Stimulated activated CD4-positive, alpha-beta T cell treated with anti-CD3 and anti-CD28 coated beads, Interleukin-12 subunit alpha, Interleukin-12 subunit beta, amount 100 ng/mL, for 24 hours (primary cell): ENCODE measurements around the gene AIFM3.
"Not testable (repeated sequence)": the region's sequence is repeated elsewhere in the genome, so short reads cannot be mapped to it uniquely, and the experiment has no call there.

ENCODE experiments used
- DNase-seq, 2 experiments: peaks; one replicate each; pipeline ENCODE4 v3.0.0-alpha.2; 2020; ENCODE audit warnings: low read depth in 2 of 2

AIFM3 gene

GRCh38 chr22:20957683-20958431, 9.2 kb upstream of the AIFM3 start:
- DNase-seq, result no peak

DNA sequence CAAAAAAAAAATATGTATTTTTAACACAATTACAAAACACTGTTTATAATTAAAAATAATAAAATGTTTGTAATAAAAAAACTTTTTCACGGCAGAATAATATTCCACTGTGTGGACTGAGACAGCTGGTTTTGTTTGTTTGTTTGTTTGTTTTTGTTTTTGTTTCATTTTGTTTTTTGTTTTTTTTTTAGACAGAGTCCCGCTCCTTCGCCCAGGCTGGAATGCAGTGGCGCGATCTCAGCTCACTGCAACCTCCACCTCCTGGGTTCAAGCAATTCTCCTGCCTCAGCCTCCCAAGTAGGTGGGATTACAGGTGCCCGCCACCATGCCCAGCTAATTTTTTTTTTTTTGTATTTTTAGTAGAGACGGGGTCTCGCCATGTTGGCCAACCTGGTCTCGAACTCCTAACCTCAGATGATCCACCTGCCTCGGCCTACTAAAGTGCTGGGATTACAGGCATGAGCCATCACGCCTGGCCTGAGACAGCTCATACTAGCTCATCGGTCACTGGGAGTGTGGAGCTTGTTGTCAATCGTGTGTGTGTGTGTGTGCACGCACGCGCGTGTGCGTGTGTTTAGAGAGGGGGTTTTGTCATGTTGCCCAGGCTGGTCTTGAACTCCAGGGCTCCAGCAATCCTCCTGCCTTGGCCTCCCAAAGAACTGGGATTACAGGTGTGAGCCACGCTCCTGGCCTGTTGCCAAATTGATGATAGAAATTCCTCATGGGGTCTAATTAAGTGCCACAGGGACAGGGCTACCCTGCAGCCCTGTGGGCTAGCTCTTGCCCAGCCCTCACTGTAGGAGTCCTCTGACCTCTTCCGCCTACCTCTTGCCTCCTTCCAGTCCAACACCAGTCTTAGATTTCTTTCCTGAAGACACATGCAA, 7.2 kb upstream of the AIFM3 start:
- no peak for DNase-seq

DNA sequence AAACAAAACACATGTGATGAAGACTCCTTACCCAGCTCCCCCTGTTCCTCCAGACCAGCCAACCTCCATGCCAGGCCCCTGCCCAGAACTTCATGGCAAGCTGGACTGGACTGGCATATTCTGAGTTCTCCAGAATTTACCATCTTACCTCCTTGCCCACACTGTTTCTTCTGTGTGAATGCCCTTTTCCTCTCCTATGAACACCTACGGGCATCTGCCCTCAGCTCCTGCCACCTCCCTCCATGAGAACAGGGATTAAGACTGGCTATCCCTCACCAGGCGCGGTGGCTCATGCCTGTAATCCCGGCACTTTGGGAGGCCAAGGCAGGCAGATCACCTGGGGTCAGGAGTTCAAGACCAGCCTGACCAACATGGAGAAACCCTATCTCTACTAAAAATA, 6.4 kb upstream of the AIFM3 start:
- DNase-seq, result no peak

- no peak for DNase-seq
These were observed 4.5 kb upstream of the AIFM3 start for GRCh38 chr22:20962491-20962945.

- no peak for DNase-seq
These were observed 3.6 kb upstream of the AIFM3 start for GRCh38 chr22:20963201-20964052.

GRCh38 chr22:20964090-20964798, 2.8 kb upstream of the AIFM3 start:
- no peak for DNase-seq

DNA sequence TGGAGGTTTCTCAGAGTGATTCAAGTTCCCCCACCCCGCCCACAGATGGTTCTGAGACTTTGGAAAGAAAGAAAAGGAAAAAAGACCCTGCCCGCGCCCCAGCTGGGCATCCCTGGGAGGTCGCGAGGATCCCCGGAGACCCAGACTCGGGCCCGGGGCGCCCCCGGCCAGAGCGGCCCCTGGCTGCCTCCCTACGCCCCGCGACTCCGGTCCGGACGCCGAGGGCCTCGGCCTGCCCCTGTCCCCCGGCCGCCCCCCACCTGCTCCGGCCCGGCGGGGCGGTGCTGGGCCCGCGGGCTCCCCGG, 2.3 kb upstream of the AIFM3 start:
- no peak for DNase-seq

GRCh38 chr22:20965104-20965887, 1.8 kb upstream of the AIFM3 start:
- DNase-seq, result no peak

DNA sequence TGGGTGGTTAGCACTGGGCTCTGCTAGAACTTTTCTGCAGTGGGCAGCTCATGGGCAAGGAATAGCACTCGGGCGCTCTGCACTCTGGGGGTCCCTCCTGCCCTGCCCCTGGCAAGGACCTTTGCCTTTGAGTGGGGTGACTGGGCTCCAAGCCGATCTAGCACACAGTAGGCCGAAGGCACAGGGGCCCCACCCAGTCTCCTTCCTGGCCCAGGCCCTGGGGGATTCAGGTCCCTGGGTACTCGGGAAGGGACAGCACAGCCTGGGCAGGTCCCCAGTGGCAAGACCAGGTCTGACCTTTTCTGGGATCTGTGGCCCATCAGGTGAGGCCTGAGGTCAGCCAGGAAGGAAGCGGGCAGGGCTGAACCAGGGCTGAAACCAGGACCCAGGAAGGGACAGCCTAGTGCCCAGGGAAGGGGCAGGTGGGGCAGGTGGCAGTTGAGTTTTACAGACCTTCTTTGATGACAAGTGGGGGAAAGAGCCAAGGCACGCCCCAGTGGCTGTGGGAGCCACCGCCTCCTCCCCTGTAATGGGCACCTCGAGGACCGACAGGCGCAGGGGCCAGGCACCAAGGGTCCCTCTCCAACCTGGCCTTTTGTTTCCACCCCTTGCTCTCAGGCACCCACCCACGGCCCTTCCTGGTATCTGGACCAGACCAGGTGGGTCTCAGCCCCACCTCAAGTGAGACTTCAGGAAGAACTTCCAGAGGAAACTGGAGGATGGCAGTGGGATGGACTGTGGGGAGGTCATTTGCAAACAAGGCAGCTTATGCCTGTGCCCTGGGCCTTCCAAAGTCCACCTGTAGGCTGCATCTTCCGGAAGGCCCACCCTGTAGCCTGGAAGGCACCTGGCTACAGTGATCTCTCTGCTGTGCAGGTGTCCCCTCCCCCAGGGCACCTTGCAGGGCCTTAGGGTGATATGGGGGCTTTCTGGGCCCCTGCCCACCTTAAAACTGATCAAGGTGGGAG, 883 bp upstream of the AIFM3 start:
- DNase-seq, result no peak

- no peak for DNase-seq
These were observed 699 bp downstream of the AIFM3 start for GRCh38 chr22:20967697-20968211.

GRCh38 chr22:20968281-20968977, 1.4 kb downstream of the AIFM3 start:
- no peak for DNase-seq

DNA sequence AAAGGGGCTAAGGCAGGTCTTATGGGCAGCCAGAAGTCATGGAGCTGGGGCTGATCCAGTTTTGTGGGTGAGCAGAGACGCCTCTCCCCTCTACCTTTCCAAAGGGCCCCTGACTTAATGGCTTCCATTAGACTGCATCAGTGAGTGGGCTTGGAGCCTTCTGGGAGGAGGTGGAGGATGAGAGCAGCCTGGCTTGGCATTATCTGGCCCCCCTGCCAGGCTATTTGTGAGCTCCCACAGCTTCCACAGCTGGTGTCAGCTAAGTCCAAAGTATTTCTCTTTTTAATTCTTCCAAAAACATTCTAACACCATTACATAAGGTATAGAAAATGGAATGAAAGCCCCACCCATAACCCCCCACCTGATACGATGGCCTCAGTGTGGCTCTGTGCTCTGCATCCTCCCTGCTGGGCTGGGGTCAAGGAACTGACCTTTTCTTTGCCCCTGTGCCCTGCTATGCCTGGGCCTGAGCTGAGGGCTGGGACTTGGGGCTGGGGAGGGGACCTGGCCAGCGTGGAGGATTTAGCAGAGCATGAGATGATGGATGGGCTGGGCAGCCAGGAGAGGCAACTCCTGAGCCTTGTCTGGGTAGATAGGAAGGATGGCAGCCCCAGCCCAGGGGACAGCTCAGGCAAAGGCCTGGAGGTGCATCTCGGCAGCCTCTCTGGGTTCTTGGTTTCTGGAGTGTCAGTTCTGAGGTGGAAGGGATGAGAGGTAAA, 4.0 kb downstream of the AIFM3 start:
- DNase-seq, result no peak

- not testable (repeated sequence) for DNase-seq
These were observed 5.1 kb downstream of the AIFM3 start for GRCh38 chr22:20972014-20972694.

GRCh38 chr22:20972933-20973577, 6.0 kb downstream of the AIFM3 start:
- no peak for DNase-seq

GRCh38 chr22:20973634-20974286, 6.7 kb downstream of the AIFM3 start:
- no peak for DNase-seq

GRCh38 chr22:20974336-20974955, 7.4 kb downstream of the AIFM3 start:
- no peak for DNase-seq
